ENCODE results near the gene CBX2. TPM values are rescaled to one million over a fixed set of nuclear protein-coding genes. Genes with fewer than 3 reads are reported as not detected.
"Not testable (repeated sequence)": the region's sequence is repeated elsewhere in the genome, so short reads cannot be mapped to it uniquely, and the experiment has no call there.

The CBX2 gene
- total and polyA plus RNA-seq, 4 donors: 1.4 to 13.5 (median 3.0) TPM

DNA sequence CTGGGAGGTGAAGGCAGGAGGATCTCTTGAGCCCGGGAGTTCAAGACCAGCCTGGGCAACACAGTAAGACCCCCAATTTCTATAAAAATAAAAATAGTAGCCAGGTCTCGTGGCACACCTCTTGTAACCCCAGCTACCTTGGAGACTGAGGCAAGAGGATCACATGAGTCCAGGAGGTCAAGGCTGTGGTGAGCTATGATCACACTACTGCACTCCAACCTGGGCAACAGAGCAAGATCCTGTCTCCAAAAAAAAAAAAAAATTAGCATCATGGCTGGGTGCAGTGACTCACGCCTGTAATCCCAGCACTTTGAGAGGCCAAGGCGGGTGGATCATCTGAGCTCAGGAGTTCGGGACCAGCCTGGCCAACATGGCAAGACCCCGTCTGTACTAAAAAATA is 6.7 kb upstream of the CBX2 start:
- H3K27me3 ChIP-seq (ENCODE audit: control insufficient read depth in 3 of 3, insufficient read depth in 3 of 3, low read length in 2 of 3): no peaks in the 10 kb centered on the region
- TF ChIP-seq, protein P1, sequence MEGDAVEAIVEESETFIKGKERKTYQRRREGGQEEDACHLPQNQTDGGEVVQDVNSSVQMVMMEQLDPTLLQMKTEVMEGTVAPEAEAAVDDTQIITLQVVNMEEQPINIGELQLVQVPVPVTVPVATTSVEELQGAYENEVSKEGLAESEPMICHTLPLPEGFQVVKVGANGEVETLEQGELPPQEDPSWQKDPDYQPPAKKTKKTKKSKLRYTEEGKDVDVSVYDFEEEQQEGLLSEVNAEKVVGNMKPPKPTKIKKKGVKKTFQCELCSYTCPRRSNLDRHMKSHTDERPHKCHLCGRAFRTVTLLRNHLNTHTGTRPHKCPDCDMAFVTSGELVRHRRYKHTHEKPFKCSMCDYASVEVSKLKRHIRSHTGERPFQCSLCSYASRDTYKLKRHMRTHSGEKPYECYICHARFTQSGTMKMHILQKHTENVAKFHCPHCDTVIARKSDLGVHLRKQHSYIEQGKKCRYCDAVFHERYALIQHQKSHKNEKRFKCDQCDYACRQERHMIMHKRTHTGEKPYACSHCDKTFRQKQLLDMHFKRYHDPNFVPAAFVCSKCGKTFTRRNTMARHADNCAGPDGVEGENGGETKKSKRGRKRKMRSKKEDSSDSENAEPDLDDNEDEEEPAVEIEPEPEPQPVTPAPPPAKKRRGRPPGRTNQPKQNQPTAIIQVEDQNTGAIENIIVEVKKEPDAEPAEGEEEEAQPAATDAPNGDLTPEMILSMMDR (IDR thresholded peaks at IDR 0.05; ENCODE audit: control extremely low read depth, extremely low read depth): no peak
- no peaks in the 10 kb centered on the region for H3K36me3 ChIP-seq (ENCODE audit: control insufficient read depth in 4 of 4, insufficient read depth in 4 of 4, low read length in 4 of 4)
- ATAC-seq (ENCODE audit: insufficient read depth, low FRiP score) (no peak), DNase-seq (no peak)
- 86 to 88% methylated on average over 6 of the region's 6 CpGs for WGBS, 2 donors
- peaks cover 0 to 8% (median under 1%) of the 10 kb centered on the region in 5 donors for H3K4me1 ChIP-seq (ENCODE audit: control insufficient read depth in 5 of 5, insufficient read depth in 5 of 5, low read length in 5 of 5)
- H3K27ac ChIP-seq (ENCODE audit: low read depth in 1 of 2, low read length in 1 of 2): no peak overlapping the region
- H3K9me3 ChIP-seq (ENCODE audit: control insufficient read depth in 4 of 4, insufficient read depth in 3 of 4, low read length in 3 of 4): no peaks in the 10 kb centered on the region
- H3K4me3 ChIP-seq: no peak overlapping the region
- no peak overlapping the region for H3K9ac ChIP-seq (ENCODE audit: insufficient read depth in 1 of 2, low read length in 2 of 2)

GRCh38 chr17:79772726-79773125 is 5.2 kb upstream of the CBX2 start:
- not testable (repeated sequence) for H3K9ac ChIP-seq (ENCODE audit: insufficient read depth in 1 of 2, low read length in 2 of 2); ATAC-seq (ENCODE audit: insufficient read depth, low FRiP score); H3K36me3 ChIP-seq (ENCODE audit: control insufficient read depth in 4 of 4, insufficient read depth in 4 of 4, low read length in 4 of 4); H3K27ac ChIP-seq (ENCODE audit: low read depth in 1 of 2, low read length in 1 of 2); H3K27me3 ChIP-seq (ENCODE audit: control insufficient read depth in 3 of 3, insufficient read depth in 3 of 3, low read length in 2 of 3); H3K4me3 ChIP-seq; H3K9me3 ChIP-seq (ENCODE audit: control insufficient read depth in 4 of 4, insufficient read depth in 3 of 4, low read length in 3 of 4); DNase-seq
- H3K4me1 ChIP-seq (ENCODE audit: control insufficient read depth in 5 of 5, insufficient read depth in 5 of 5, low read length in 5 of 5): peaks cover 0 to 19% (median 4%) of the 10 kb centered on the region in 5 donors
- WGBS, 2 donors: 82 to 92% methylated on average over 9 of the region's 9 CpGs

DNA sequence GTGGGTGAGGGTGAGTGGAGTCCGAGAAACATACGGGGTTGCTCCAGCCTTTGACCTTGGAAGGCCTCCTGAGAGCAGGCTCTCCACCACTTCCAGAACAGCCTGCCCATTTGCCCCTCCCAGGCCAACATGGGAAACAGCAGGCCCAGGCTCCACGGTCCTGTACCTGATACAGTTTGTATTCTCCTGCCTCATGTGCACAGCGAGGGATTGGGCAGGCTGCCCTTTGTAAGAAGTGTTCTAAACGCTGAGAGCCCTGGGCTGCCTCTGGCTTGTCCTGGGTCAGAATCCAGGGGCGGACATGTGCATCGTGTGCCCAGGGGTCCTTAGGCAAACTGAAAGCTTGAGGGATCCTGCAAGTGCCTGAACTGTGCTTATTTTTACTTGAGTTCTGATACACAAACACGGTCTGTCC is 3.4 kb upstream of the CBX2 start:
- DNase-seq (no peak), ATAC-seq (ENCODE audit: insufficient read depth, low FRiP score) (no peak)
- no peaks in the 10 kb centered on the region for H3K27me3 ChIP-seq (ENCODE audit: control insufficient read depth in 3 of 3, insufficient read depth in 3 of 3, low read length in 2 of 3)
- peaks cover 4 to 29% (median 4%) of the 10 kb centered on the region in 5 donors for H3K4me1 ChIP-seq (ENCODE audit: control insufficient read depth in 5 of 5, insufficient read depth in 5 of 5, low read length in 5 of 5)
- H3K9me3 ChIP-seq (ENCODE audit: control insufficient read depth in 4 of 4, insufficient read depth in 3 of 4, low read length in 3 of 4): no peaks in the 10 kb centered on the region
- H3K4me3 ChIP-seq: no peak overlapping the region
- TF ChIP-seq, protein P1 (IDR thresholded peaks at IDR 0.05; ENCODE audit: control extremely low read depth, extremely low read depth): no peak
- H3K36me3 ChIP-seq (ENCODE audit: control insufficient read depth in 4 of 4, insufficient read depth in 4 of 4, low read length in 4 of 4): peaks cover 0 to under 1% (median 0%) of the 10 kb centered on the region in 4 donors
- 89 to 91% methylated on average over 8 of the region's 8 CpGs for WGBS, 2 donors
- no peak overlapping the region for H3K27ac ChIP-seq (ENCODE audit: low read depth in 1 of 2, low read length in 1 of 2)
- no peak overlapping the region for H3K9ac ChIP-seq (ENCODE audit: insufficient read depth in 1 of 2, low read length in 2 of 2)

GRCh38 chr17:79775632-79776031 is 2.3 kb upstream of the CBX2 start:
- no peak overlapping the region for H3K27ac ChIP-seq (ENCODE audit: low read depth in 1 of 2, low read length in 1 of 2)
- DNase-seq (peak in 2 of 3 donors; percentile 31 to 43), ATAC-seq (ENCODE audit: insufficient read depth, low FRiP score) (no peak)
- H3K4me1 ChIP-seq (ENCODE audit: control insufficient read depth in 5 of 5, insufficient read depth in 5 of 5, low read length in 5 of 5): peaks cover 4 to 35% (median 4%) of the 10 kb centered on the region in 5 donors
- peaks cover 0 to 11% (median 1%) of the 10 kb centered on the region in 4 donors for H3K36me3 ChIP-seq (ENCODE audit: control insufficient read depth in 4 of 4, insufficient read depth in 4 of 4, low read length in 4 of 4)
- no peak overlapping the region for H3K4me3 ChIP-seq
- no peak overlapping the region for H3K9ac ChIP-seq (ENCODE audit: insufficient read depth in 1 of 2, low read length in 2 of 2)
- H3K9me3 ChIP-seq (ENCODE audit: control insufficient read depth in 4 of 4, insufficient read depth in 3 of 4, low read length in 3 of 4): no peaks in the 10 kb centered on the region
- 80 to 82% methylated on average over 6 of the region's 6 CpGs for WGBS, 2 donors
- H3K27me3 ChIP-seq (ENCODE audit: control insufficient read depth in 3 of 3, insufficient read depth in 3 of 3, low read length in 2 of 3): no peaks in the 10 kb centered on the region
- TF ChIP-seq, protein P1 (IDR thresholded peaks at IDR 0.05; ENCODE audit: control extremely low read depth, extremely low read depth): no peak

All from lung (tissue), 12 donors.